Neural cell (in vitro differentiated cells): ENCODE results near the gene UCK2.

Experiments used
- EP300 ChIP-seq: fragments of 450-650 bp; conservative IDR thresholded peaks from 2 replicates; pipeline ENCODE4 v1.6.1; 2014; ENCODE audit warnings: antibody characterized with exemption, mild to moderate bottlenecking, moderate library complexity; ENCODE audit not compliant: poor library complexity, severe bottlenecking
- EZH2 ChIP-seq: fragments of 200-600, 300-800 bp; shearing (Covaris generic), sonication (generic); IDR thresholded peaks from 2 replicates; pipeline ENCODE4 v1.6.1; 2014; ENCODE audit warnings: antibody characterized with exemption, low read length, borderline replicate concordance, mild to moderate bottlenecking; ENCODE audit not compliant: insufficient read depth, poor library complexity, severe bottlenecking
- POLR2AphosphoS5 ChIP-seq: IDR thresholded peaks from 2 replicates; pipeline ENCODE4 v1.6.1; 2012
- RAD21 ChIP-seq: fragments of 450-650 bp; conservative IDR thresholded peaks from 2 replicates; pipeline ENCODE4 v1.6.1; 2014; ENCODE audit warnings: antibody characterized with exemption, mild to moderate bottlenecking, moderate library complexity
- REST ChIP-seq: IDR thresholded peaks from 2 replicates; pipeline ENCODE4 v1.6.1; 2012; ENCODE audit warnings: borderline replicate concordance
- TAF1 ChIP-seq: IDR thresholded peaks from 2 replicates; pipeline ENCODE4 v1.6.1; 2012; ENCODE audit warnings: low read depth
- TF ChIP-seq, protein P1 (sequence below): fragments of 450-650 bp; IDR thresholded peaks from 2 replicates; pipeline ENCODE4 v1.5.1; 2014; ENCODE audit warnings: antibody characterized with exemption, mild to moderate bottlenecking, moderate library complexity; ENCODE audit not compliant: poor library complexity, severe bottlenecking

GRCh38 chr1:165826565-165827267 lies 698 bp upstream of the UCK2 start:
- TF ChIP-seq EZH2 (no peak), POLR2AphosphoS5 (no peak), REST (no peak), TAF1 (no peak), RAD21 (no peak), EP300 (no peak)
- TF ChIP-seq, protein P1, sequence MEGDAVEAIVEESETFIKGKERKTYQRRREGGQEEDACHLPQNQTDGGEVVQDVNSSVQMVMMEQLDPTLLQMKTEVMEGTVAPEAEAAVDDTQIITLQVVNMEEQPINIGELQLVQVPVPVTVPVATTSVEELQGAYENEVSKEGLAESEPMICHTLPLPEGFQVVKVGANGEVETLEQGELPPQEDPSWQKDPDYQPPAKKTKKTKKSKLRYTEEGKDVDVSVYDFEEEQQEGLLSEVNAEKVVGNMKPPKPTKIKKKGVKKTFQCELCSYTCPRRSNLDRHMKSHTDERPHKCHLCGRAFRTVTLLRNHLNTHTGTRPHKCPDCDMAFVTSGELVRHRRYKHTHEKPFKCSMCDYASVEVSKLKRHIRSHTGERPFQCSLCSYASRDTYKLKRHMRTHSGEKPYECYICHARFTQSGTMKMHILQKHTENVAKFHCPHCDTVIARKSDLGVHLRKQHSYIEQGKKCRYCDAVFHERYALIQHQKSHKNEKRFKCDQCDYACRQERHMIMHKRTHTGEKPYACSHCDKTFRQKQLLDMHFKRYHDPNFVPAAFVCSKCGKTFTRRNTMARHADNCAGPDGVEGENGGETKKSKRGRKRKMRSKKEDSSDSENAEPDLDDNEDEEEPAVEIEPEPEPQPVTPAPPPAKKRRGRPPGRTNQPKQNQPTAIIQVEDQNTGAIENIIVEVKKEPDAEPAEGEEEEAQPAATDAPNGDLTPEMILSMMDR = peak; percentile 20
